Skeletal muscle tissue (tissue), 4 donors: ENCODE results near the gene E2F2. TPM values are rescaled to one million over a fixed set of nuclear protein-coding genes. Genes with fewer than 3 reads are reported as not detected.
A peak's percentile ranks its signal among the peaks of the same experiment; 100 is the strongest.

ENCODE experiments used
- H3K27ac ChIP-seq: one replicate; pipeline ENCODE4 v1.7.0; 2013; ENCODE audit warnings: mild to moderate bottlenecking, low read depth, low read length, inconsistent platforms
- H3K27me3 ChIP-seq, 3 donors: one replicate each; pipeline ENCODE4 v1.7.0; 2013; ENCODE audit warnings: low read length in 3 of 3; ENCODE audit not compliant: control insufficient read depth in 3 of 3, insufficient read depth in 3 of 3
- H3K36me3 ChIP-seq, 3 donors: one replicate each; pipeline ENCODE4 v1.7.0; 2013; ENCODE audit warnings: low read length in 3 of 3; ENCODE audit not compliant: control insufficient read depth in 3 of 3, insufficient read depth in 3 of 3
- H3K4me1 ChIP-seq, 3 donors: one replicate each; pipeline ENCODE4 v1.7.0; 2013; ENCODE audit warnings: low read length in 3 of 3, mild to moderate bottlenecking in 3 of 3; ENCODE audit not compliant: control insufficient read depth in 3 of 3, insufficient read depth in 3 of 3
- H3K4me3 ChIP-seq, 3 donors: one replicate each; pipeline ENCODE4 v1.7.0; 2013; ENCODE audit warnings: low read length in 3 of 3
- H3K9ac ChIP-seq, 3 donors: one replicate each; pipeline ENCODE4 v1.7.0; 2013; ENCODE audit warnings: low read length in 3 of 3, mild to moderate bottlenecking in 3 of 3, moderate library complexity in 2 of 3, low read depth in 1 of 3
- H3K9me3 ChIP-seq, 3 donors: one replicate each; pipeline ENCODE4 v1.7.0; 2013; ENCODE audit warnings: low read length in 3 of 3; ENCODE audit not compliant: control insufficient read depth in 3 of 3
- total RNA-seq: library from RNA; depleted of rRNA; stranded (reverse); fragments of >200 nt; gene quantifications from one replicate; pipeline ENCODE4 v1.2.3, GENCODE V29; 2014
- donor health status: Osteomylitis.

E2F2 gene
- total RNA-seq, 1 donor from 2014 or later: 5.7 TPM

- Histone ChIP-seq H3K27ac (peak overlapping the region; percentile 79), H3K9ac (no peak overlapping the region), H3K4me3 (no peak overlapping the region), H3K36me3 (no peaks in the 10 kb centered on the region), H3K4me1 (peaks cover 60 to 72% (median 64%) of the 10 kb centered on the region in 3 donors), H3K27me3 (no peaks in the 10 kb centered on the region), H3K9me3 (no peaks in the 10 kb centered on the region)
Observed at GRCh38 chr1:23477359-23478144, 53.5 kb downstream of the E2F2 start.

GRCh38 chr1:23475641-23476040, 55.4 kb downstream of the E2F2 start:
- Histone ChIP-seq H3K4me1 (peaks cover 55 to 61% (median 57%) of the 10 kb centered on the region in 3 donors), H3K27ac (peak overlapping the region; percentile 39), H3K36me3 (no peaks in the 10 kb centered on the region), H3K27me3 (no peaks in the 10 kb centered on the region), H3K4me3 (no peak overlapping the region), H3K9ac (no peak overlapping the region), H3K9me3 (no peaks in the 10 kb centered on the region)

- no peaks in the 10 kb centered on the region for H3K36me3 ChIP-seq
- peaks cover 55 to 61% (median 57%) of the 10 kb centered on the region in 3 donors for H3K4me1 ChIP-seq
- no peaks in the 10 kb centered on the region for H3K27me3 ChIP-seq
- H3K4me3 ChIP-seq: no peak overlapping the region
- H3K9ac ChIP-seq: no peak overlapping the region
- H3K9me3 ChIP-seq: no peaks in the 10 kb centered on the region
- H3K27ac ChIP-seq: peak overlapping the region; percentile 39
Observed at GRCh38 chr1:23475134-23475628, 55.9 kb downstream of the E2F2 start.

- peaks cover 50 to 58% (median 56%) of the 10 kb centered on the region in 3 donors for H3K4me1 ChIP-seq
- H3K9ac ChIP-seq: peak overlapping the region in 1 of 3 donors; percentile 46
- no peaks in the 10 kb centered on the region for H3K27me3 ChIP-seq
- no peaks in the 10 kb centered on the region for H3K9me3 ChIP-seq
- H3K4me3 ChIP-seq: no peak overlapping the region
- H3K36me3 ChIP-seq: no peaks in the 10 kb centered on the region
- H3K27ac ChIP-seq: peak overlapping the region; percentile 37
Observed at GRCh38 chr1:23473037-23473800, 57.8 kb downstream of the E2F2 start.

GRCh38 chr1:23472351-23473036, 58.5 kb downstream of the E2F2 start:
- Histone ChIP-seq H3K36me3 (no peaks in the 10 kb centered on the region), H3K4me1 (peaks cover 50 to 59% (median 53%) of the 10 kb centered on the region in 3 donors), H3K27me3 (no peaks in the 10 kb centered on the region), H3K9ac (peak overlapping the region in 1 of 3 donors; percentile 46), H3K9me3 (no peaks in the 10 kb centered on the region), H3K4me3 (no peak overlapping the region), H3K27ac (peak overlapping the region; percentile 37)

- Histone ChIP-seq H3K36me3 (no peaks in the 10 kb centered on the region), H3K4me1 (peaks cover 50 to 59% (median 52%) of the 10 kb centered on the region in 3 donors), H3K4me3 (no peak overlapping the region), H3K9ac (peak overlapping the region in 1 of 3 donors; percentile 43), H3K27ac (peak overlapping the region; percentile 49), H3K27me3 (no peaks in the 10 kb centered on the region), H3K9me3 (no peaks in the 10 kb centered on the region)
Observed at GRCh38 chr1:23471473-23472075, 59.5 kb downstream of the E2F2 start.

- Histone ChIP-seq H3K27ac (peak overlapping the region; percentile 49), H3K4me3 (peak overlapping the region in 1 of 3 donors; percentile 13), H3K4me1 (peaks cover 44 to 57% (median 52%) of the 10 kb centered on the region in 3 donors), H3K9ac (peak overlapping the region in 1 of 3 donors; percentile 40), H3K27me3 (no peaks in the 10 kb centered on the region), H3K36me3 (no peaks in the 10 kb centered on the region), H3K9me3 (no peaks in the 10 kb centered on the region)
Observed at GRCh38 chr1:23470282-23471070, 60.6 kb downstream of the E2F2 start.

GRCh38 chr1:23469372-23469982, 61.6 kb downstream of the E2F2 start:
- H3K27me3 ChIP-seq: no peaks in the 10 kb centered on the region
- no peaks in the 10 kb centered on the region for H3K9me3 ChIP-seq
- H3K27ac ChIP-seq: peak overlapping the region; percentile 41
- H3K4me1 ChIP-seq: peaks cover 36 to 47% (median 43%) of the 10 kb centered on the region in 3 donors
- H3K4me3 ChIP-seq: no peak overlapping the region
- no peak overlapping the region for H3K9ac ChIP-seq
- no peaks in the 10 kb centered on the region for H3K36me3 ChIP-seq
